Stimulated activated CD4-positive, alpha-beta T cell treated with anti-CD3 and anti-CD28 coated beads, Interleukin-2, amount 100 ng/mL, for 48 hours (primary cell): ENCODE measurements around the gene OSBPL1A.
"Not testable (repeated sequence)": the region's sequence is repeated elsewhere in the genome, so short reads cannot be mapped to it uniquely, and the experiment has no call there.

ENCODE experiments used
- DNase-seq, 2 donors: peaks; one replicate each; pipeline ENCODE4 v3.0.0-alpha.2; 2020

OSBPL1A gene

GRCh38 chr18:24176727-24177416, 220.8 kb downstream of the OSBPL1A start:
- DNase-seq: peak; percentile 61 to 62

- no peak for DNase-seq
Observed at GRCh38 chr18:24173997-24174396, 223.6 kb downstream of the OSBPL1A start.

- DNase-seq: no peak
Observed at GRCh38 chr18:24170360-24170759, 227.3 kb downstream of the OSBPL1A start.

GRCh38 chr18:24168496-24168895, 229.1 kb downstream of the OSBPL1A start:
- DNase-seq: no peak

GRCh38 chr18:24161304-24161703, 236.3 kb downstream of the OSBPL1A start:
- DNase-seq: no peak

- DNase-seq: no peak
Observed at GRCh38 chr18:24160086-24160485, 237.5 kb downstream of the OSBPL1A start.

- DNase-seq: no peak
Observed at GRCh38 chr18:24157855-24158254, 239.8 kb downstream of the OSBPL1A start.

GRCh38 chr18:24153397-24153796, 244.2 kb downstream of the OSBPL1A start:
- no peak for DNase-seq

- not testable (repeated sequence) for DNase-seq
Observed at GRCh38 chr18:24149591-24149990, 248.0 kb downstream of the OSBPL1A start.

- DNase-seq: no peak
Observed at GRCh38 chr18:24142376-24142775, 255.2 kb downstream of the OSBPL1A start.

GRCh38 chr18:24140697-24141096, 256.9 kb downstream of the OSBPL1A start:
- no peak for DNase-seq

GRCh38 chr18:24138789-24139616, 258.6 kb downstream of the OSBPL1A start, which contains the start of gene CABYR:
Gene CABYR (plus strand): TSS chr18:24139062. CDS start chr18:24143115, 4,053 bp downstream.
- DNase-seq: peak; percentile 57 to 70

- no peak for DNase-seq
Observed at GRCh38 chr18:24138409-24138788, 259.2 kb downstream of the OSBPL1A start.

GRCh38 chr18:24136967-24137373, 260.7 kb downstream of the OSBPL1A start:
- DNase-seq: no peak

GRCh38 chr18:24130494-24130893, 267.1 kb downstream of the OSBPL1A start:
- no peak for DNase-seq

- no peak for DNase-seq
Observed at GRCh38 chr18:24128700-24129099, 268.9 kb downstream of the OSBPL1A start.

GRCh38 chr18:24127735-24128134, 269.9 kb downstream of the OSBPL1A start:
- no peak for DNase-seq

- no peak for DNase-seq
Observed at GRCh38 chr18:24126155-24126961, 271.3 kb downstream of the OSBPL1A start.

- DNase-seq: no peak
Observed at GRCh38 chr18:24121625-24122024, 276.0 kb downstream of the OSBPL1A start.

GRCh38 chr18:24120676-24121075, 276.9 kb downstream of the OSBPL1A start:
- no peak for DNase-seq

- DNase-seq: peak; percentile 72 to 79
Observed at GRCh38 chr18:24118750-24119577, 278.7 kb downstream of the OSBPL1A start.

- DNase-seq: no peak
Observed at GRCh38 chr18:24115628-24116027, 282.0 kb downstream of the OSBPL1A start.
